ENCODE data around the gene LYRM7. TPM values are rescaled to one million over a fixed set of nuclear protein-coding genes. Genes with fewer than 3 reads are reported as not detected.

The LYRM7 gene
- total and polyA plus RNA-seq, 2 experiments from 2014 or later, result 6.1 to 9.5 TPM

GRCh38 chr5:131139321-131139720 is 31.4 kb upstream of the LYRM7 start:
- Histone ChIP-seq H3K27ac (no peak overlapping the region), H3K9me3 (ENCODE audit: low read depth) (no peaks in the 10 kb centered on the region), H4K20me1 (ENCODE audit: insufficient read depth, poor library complexity, severe bottlenecking) (no peaks in the 10 kb centered on the region), H3K36me3 (replicated peaks; ENCODE audit: insufficient read depth, low read depth) (no peaks in the 10 kb centered on the region), H3K79me2 (no peaks in the 10 kb centered on the region), H3K4me1 (ENCODE audit: insufficient read depth) (no peaks in the 10 kb centered on the region), H3K4me3 (no peak overlapping the region), H2AFZ (no peak overlapping the region), H3K27me3 (no peaks in the 10 kb centered on the region), H3K9me2 (replicated peaks; ENCODE audit: insufficient read depth) (no peaks in the 10 kb centered on the region), H3K4me2 (no peak overlapping the region)
- DNase-seq (ENCODE audit: low spot score), result no peak
- no peak for TF ChIP-seq EZH2phosphoT487 (IDR thresholded peaks at IDR 0.05; ENCODE audit: low read depth, severe bottlenecking, unreplicated experiment)
- no peak for TF ChIP-seq EZH2 (IDR thresholded peaks at IDR 0.05; ENCODE audit: borderline replicate concordance)
- TF ChIP-seq CTCF (IDR thresholded peaks at IDR 0.05; ENCODE audit: poor library complexity), result no peak
- 97% methylated on average over 2 of the region's 2 CpGs for WGBS (ENCODE audit: low lambda C conversion rate, missing lambda C conversion rate)

GRCh38 chr5:131142970-131143617 is 27.6 kb upstream of the LYRM7 start:
- Histone ChIP-seq H3K4me3 (no peak overlapping the region), H2AFZ (no peak overlapping the region), H4K20me1 (ENCODE audit: insufficient read depth, poor library complexity, severe bottlenecking) (no peaks in the 10 kb centered on the region), H3K79me2 (no peaks in the 10 kb centered on the region), H3K36me3 (replicated peaks; ENCODE audit: insufficient read depth, low read depth) (no peaks in the 10 kb centered on the region), H3K9me2 (replicated peaks; ENCODE audit: insufficient read depth) (no peaks in the 10 kb centered on the region), H3K27ac (no peak overlapping the region), H3K4me1 (ENCODE audit: insufficient read depth) (no peaks in the 10 kb centered on the region), H3K27me3 (no peaks in the 10 kb centered on the region), H3K4me2 (no peak overlapping the region), H3K9me3 (ENCODE audit: low read depth) (no peaks in the 10 kb centered on the region)
- TF ChIP-seq EZH2phosphoT487 (IDR thresholded peaks at IDR 0.05; ENCODE audit: low read depth, severe bottlenecking, unreplicated experiment) (no peak), CTCF (IDR thresholded peaks at IDR 0.05; ENCODE audit: poor library complexity) (no peak), EZH2 (IDR thresholded peaks at IDR 0.05; ENCODE audit: borderline replicate concordance) (no peak)
- no peak for DNase-seq (ENCODE audit: low spot score)
- WGBS (ENCODE audit: low lambda C conversion rate, missing lambda C conversion rate), result 70% methylated on average over 3 of the region's 3 CpGs

GRCh38 chr5:131147258-131147657 is 23.5 kb upstream of the LYRM7 start:
- Histone ChIP-seq H3K36me3 (replicated peaks; ENCODE audit: insufficient read depth, low read depth) (no peaks in the 10 kb centered on the region), H2AFZ (no peak overlapping the region)

More at GRCh38 chr5:131147258-131147657, 23.5 kb upstream of the LYRM7 start:
- Histone ChIP-seq H3K4me1 (ENCODE audit: insufficient read depth) (no peaks in the 10 kb centered on the region), H3K27ac (no peak overlapping the region), H4K20me1 (ENCODE audit: insufficient read depth, poor library complexity, severe bottlenecking) (no peaks in the 10 kb centered on the region), H3K4me3 (no peak overlapping the region), H3K4me2 (no peak overlapping the region), H3K9me3 (ENCODE audit: low read depth) (no peaks in the 10 kb centered on the region), H3K9me2 (replicated peaks; ENCODE audit: insufficient read depth) (no peaks in the 10 kb centered on the region), H3K79me2 (no peaks in the 10 kb centered on the region), H3K27me3 (no peaks in the 10 kb centered on the region)
- no peak for TF ChIP-seq CTCF (IDR thresholded peaks at IDR 0.05; ENCODE audit: poor library complexity)
- TF ChIP-seq EZH2phosphoT487 (IDR thresholded peaks at IDR 0.05; ENCODE audit: low read depth, severe bottlenecking, unreplicated experiment), result no peak
- TF ChIP-seq EZH2 (IDR thresholded peaks at IDR 0.05; ENCODE audit: borderline replicate concordance), result no peak
- no peak for DNase-seq (ENCODE audit: low spot score)
